Osteoblast (primary cell): Measurements from ENCODE around the gene NEK4. TPM values are rescaled to one million over a fixed set of nuclear protein-coding genes. Genes with fewer than 3 reads are reported as not detected.

Experiments used
- DNase-seq: peaks from one replicate; pipeline ENCODE4 v3.0.0; 2011; ENCODE audit warnings: low spot score, mixed read lengths; ENCODE audit not compliant: insufficient read length; ENCODE audit errors: missing footprints
- H2AFZ ChIP-seq: 2 replicates; pipeline ENCODE4 v1.6.0; 2011; ENCODE audit warnings: mild to moderate bottlenecking, low read length
- H3K27ac ChIP-seq: 2 replicates; pipeline ENCODE4 v1.5.1; 2011; ENCODE audit warnings: mild to moderate bottlenecking, low read depth, low read length, moderate library complexity
- H3K27me3 ChIP-seq: 2 replicates; pipeline ENCODE4 v1.6.0; 2012; ENCODE audit warnings: mild to moderate bottlenecking, control low read depth, inconsistent platforms, low read length, moderate library complexity; ENCODE audit not compliant: insufficient read depth
- H3K36me3 ChIP-seq: 2 replicates; pipeline ENCODE4 v1.5.1; 2011; ENCODE audit warnings: mild to moderate bottlenecking, low read length, control low read depth, moderate library complexity; ENCODE audit not compliant: insufficient read depth
- H3K4me1 ChIP-seq: 2 replicates; pipeline ENCODE4 v1.5.1; 2011; ENCODE audit warnings: mild to moderate bottlenecking, low read length, control low read depth, moderate library complexity; ENCODE audit not compliant: insufficient read depth
- H3K4me2 ChIP-seq: 2 replicates; pipeline ENCODE4 v1.6.0; 2011; ENCODE audit warnings: mild to moderate bottlenecking, low read length; ENCODE audit not compliant: insufficient read depth
- H3K4me3 ChIP-seq: fragments of 200-600 bp; sonication (generic); 3 replicates; pipeline ENCODE4 v1.5.1; 2012; ENCODE audit warnings: mild to moderate bottlenecking, low read length, inconsistent platforms; ENCODE audit not compliant: insufficient read depth
- H3K79me2 ChIP-seq: 2 replicates; pipeline ENCODE4 v1.6.0; 2012; ENCODE audit warnings: mild to moderate bottlenecking, low read length, control low read depth, inconsistent platforms; ENCODE audit not compliant: insufficient read depth
- H3K9me3 ChIP-seq: 2 replicates; pipeline ENCODE4 v1.5.1; 2011; ENCODE audit warnings: low read depth, low read length, control low read depth
- H4K20me1 ChIP-seq: 2 replicates; pipeline ENCODE4 v1.6.0; 2012; ENCODE audit warnings: mild to moderate bottlenecking, low read length, control low read depth; ENCODE audit not compliant: insufficient read depth
- total RNA-seq: library from RNA; depleted of rRNA; stranded (reverse); fragments of >200 nt; gene quantifications from 2 replicates; pipeline ENCODE4 v1.2.3, GENCODE V29; 2012
- TF ChIP-seq, protein P1 (sequence below): IDR thresholded peaks from 2 replicates; pipeline ENCODE4 v1.5.1; 2011; ENCODE audit warnings: mild to moderate bottlenecking, low read depth, low read length, moderate library complexity; ENCODE audit errors: extremely low read depth

NEK4 gene
- total RNA-seq, 1 donor = 24.6 TPM

DNA sequence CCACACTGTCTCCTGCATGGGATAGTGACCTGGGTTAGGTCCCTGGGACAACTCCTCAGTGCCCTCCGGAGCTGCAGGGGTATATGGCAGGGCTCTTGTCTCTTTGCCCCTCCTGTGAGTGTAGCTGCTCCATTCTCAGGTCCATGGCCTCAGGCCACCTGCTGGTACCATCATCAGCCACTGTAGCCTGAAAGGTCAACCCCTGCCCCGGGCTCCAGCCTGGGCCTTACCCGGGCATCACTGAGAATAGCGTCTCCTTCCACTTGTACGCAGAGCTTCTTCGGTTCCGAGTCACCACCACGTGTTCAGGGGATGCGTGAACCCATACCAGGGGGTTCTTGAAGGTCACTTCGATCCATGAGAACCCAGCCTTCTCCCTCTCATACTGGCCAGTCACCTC is 45.9 kb upstream of the NEK4 start:
- Histone ChIP-seq H3K27ac (no peak overlapping the region), H3K4me3 (no peak overlapping the region), H3K9me3 (no peaks in the 10 kb centered on the region), H3K4me1 (no peaks in the 10 kb centered on the region), H3K79me2 (no peaks in the 10 kb centered on the region), H4K20me1 (no peaks in the 10 kb centered on the region), H3K36me3 (no peaks in the 10 kb centered on the region), H2AFZ (no peak overlapping the region), H3K27me3 (no peaks in the 10 kb centered on the region), H3K4me2 (no peak overlapping the region)
- no peak for DNase-seq
- TF ChIP-seq, protein P1, sequence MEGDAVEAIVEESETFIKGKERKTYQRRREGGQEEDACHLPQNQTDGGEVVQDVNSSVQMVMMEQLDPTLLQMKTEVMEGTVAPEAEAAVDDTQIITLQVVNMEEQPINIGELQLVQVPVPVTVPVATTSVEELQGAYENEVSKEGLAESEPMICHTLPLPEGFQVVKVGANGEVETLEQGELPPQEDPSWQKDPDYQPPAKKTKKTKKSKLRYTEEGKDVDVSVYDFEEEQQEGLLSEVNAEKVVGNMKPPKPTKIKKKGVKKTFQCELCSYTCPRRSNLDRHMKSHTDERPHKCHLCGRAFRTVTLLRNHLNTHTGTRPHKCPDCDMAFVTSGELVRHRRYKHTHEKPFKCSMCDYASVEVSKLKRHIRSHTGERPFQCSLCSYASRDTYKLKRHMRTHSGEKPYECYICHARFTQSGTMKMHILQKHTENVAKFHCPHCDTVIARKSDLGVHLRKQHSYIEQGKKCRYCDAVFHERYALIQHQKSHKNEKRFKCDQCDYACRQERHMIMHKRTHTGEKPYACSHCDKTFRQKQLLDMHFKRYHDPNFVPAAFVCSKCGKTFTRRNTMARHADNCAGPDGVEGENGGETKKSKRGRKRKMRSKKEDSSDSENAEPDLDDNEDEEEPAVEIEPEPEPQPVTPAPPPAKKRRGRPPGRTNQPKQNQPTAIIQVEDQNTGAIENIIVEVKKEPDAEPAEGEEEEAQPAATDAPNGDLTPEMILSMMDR = no peak

DNA sequence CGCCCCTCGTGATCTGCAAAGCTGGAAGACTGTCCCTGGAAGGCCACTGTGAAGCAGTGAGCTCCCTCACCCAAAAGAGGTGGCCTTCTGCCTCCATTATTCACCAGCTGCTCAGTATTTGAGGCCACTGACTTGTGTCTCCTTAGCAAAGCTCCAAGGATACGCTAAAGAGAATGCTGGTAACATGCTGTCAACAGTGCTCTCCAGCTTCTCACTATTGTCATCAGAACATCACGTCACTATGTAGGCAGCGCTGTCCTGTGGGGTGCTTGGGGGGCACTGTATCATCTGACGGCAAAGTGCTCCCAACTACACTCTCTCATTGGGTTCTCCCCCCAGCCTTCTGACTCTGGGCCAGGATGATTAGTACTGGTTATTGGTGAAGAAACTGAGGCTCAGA is 45.5 kb upstream of the NEK4 start:
- no peaks in the 10 kb centered on the region for H3K79me2 ChIP-seq
- TF ChIP-seq, protein P1 = no peak

DNA sequence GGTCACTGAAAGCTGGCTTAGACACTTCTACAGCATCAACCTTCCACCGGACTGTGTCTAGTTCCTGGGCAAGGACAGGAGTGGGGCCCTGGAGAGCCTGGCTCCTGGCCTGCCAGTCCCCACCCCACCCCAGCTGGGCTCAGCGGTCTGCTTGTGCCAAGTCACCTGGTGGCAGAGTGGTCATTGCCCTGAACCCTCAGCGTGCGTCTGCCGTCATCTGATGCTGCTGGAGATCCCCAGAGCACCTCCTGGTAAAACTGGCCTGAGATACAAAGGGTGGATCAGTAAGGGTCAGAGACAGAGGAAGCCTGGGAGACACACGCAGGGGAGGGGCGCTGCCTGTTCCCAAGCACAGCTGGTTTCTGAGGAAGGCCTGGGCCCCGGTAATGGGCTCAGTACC is 43.1 kb upstream of the NEK4 start:
- H3K4me2 ChIP-seq = no peak overlapping the region
- no peaks in the 10 kb centered on the region for H3K36me3 ChIP-seq
- no peak for DNase-seq
- no peak overlapping the region for H2AFZ ChIP-seq
- H3K27me3 ChIP-seq = peaks cover 6% of the 10 kb centered on the region
- no peaks in the 10 kb centered on the region for H3K79me2 ChIP-seq
- no peaks in the 10 kb centered on the region for H3K4me1 ChIP-seq
- no peak overlapping the region for H3K27ac ChIP-seq
- H3K9me3 ChIP-seq = no peaks in the 10 kb centered on the region
- no peaks in the 10 kb centered on the region for H4K20me1 ChIP-seq
- TF ChIP-seq, protein P1 = no peak
- no peak overlapping the region for H3K4me3 ChIP-seq

More for the DNA sequence above, 45.5 kb upstream of the NEK4 start:
- no peaks in the 10 kb centered on the region for H3K9me3 ChIP-seq
- no peaks in the 10 kb centered on the region for H3K36me3 ChIP-seq
- H3K27ac ChIP-seq = no peak overlapping the region
- no peaks in the 10 kb centered on the region for H3K4me1 ChIP-seq
- no peak for DNase-seq
- no peak overlapping the region for H3K4me2 ChIP-seq
- no peaks in the 10 kb centered on the region for H3K27me3 ChIP-seq
- H2AFZ ChIP-seq = no peak overlapping the region
- no peaks in the 10 kb centered on the region for H4K20me1 ChIP-seq
- H3K4me3 ChIP-seq = no peak overlapping the region

DNA sequence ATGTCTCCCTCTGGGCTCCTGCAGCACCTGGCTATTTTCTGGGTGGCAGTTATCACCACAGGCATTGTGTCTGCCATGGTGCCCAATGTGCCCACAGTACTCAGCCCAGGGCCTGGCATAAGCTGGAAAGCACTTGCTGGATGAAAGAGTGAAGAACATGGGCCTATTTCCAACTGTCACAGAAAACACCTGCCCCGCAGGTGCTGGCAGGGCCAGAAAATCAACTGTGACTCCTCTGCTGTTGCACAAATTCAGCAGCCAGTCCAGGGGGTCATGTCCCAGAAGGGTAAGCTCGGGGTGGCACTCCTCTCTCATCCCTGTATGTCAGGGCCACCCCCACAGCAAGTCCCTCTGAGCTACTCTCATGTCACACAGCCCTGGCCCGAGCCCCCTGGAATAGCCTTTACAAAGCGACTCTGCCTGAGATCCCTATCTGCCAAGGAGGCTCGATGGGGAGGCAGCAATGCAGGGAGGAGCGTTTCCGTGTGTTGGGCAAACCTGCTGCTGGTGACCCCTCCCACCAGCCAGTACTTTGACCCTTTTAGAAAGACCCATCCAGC is 40.8 kb upstream of the NEK4 start:
- no peaks in the 10 kb centered on the region for H3K9me3 ChIP-seq
- no peak for DNase-seq
- peaks cover 11% of the 10 kb centered on the region for H3K27me3 ChIP-seq
- H4K20me1 ChIP-seq = no peaks in the 10 kb centered on the region
- H3K4me1 ChIP-seq = no peaks in the 10 kb centered on the region
- H2AFZ ChIP-seq = no peak overlapping the region
- no peak overlapping the region for H3K4me3 ChIP-seq
- no peaks in the 10 kb centered on the region for H3K36me3 ChIP-seq
- no peak overlapping the region for H3K4me2 ChIP-seq
- H3K27ac ChIP-seq = no peak overlapping the region
- TF ChIP-seq, protein P1 = no peak
- no peaks in the 10 kb centered on the region for H3K79me2 ChIP-seq
